ENCODE measurements around the gene MTA2. TPM values are rescaled to one million over a fixed set of nuclear protein-coding genes. Genes with fewer than 3 reads are reported as not detected.

MTA2 gene
- total RNA-seq, 2 donors from 2014 or later, result 30.0 to 40.5 TPM

- peaks cover 38% of the 10 kb centered on the region for H3K36me3 ChIP-seq
- H3K4me1 ChIP-seq, result peaks cover 0 to 44% of the 10 kb centered on the region in 2 donors
- no peaks in the 10 kb centered on the region for H3K27me3 ChIP-seq
- no peaks in the 10 kb centered on the region for H3K9me3 ChIP-seq
- no peak for DNase-seq (ENCODE audit: low spot score)
- TF ChIP-seq, protein P1, sequence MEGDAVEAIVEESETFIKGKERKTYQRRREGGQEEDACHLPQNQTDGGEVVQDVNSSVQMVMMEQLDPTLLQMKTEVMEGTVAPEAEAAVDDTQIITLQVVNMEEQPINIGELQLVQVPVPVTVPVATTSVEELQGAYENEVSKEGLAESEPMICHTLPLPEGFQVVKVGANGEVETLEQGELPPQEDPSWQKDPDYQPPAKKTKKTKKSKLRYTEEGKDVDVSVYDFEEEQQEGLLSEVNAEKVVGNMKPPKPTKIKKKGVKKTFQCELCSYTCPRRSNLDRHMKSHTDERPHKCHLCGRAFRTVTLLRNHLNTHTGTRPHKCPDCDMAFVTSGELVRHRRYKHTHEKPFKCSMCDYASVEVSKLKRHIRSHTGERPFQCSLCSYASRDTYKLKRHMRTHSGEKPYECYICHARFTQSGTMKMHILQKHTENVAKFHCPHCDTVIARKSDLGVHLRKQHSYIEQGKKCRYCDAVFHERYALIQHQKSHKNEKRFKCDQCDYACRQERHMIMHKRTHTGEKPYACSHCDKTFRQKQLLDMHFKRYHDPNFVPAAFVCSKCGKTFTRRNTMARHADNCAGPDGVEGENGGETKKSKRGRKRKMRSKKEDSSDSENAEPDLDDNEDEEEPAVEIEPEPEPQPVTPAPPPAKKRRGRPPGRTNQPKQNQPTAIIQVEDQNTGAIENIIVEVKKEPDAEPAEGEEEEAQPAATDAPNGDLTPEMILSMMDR (IDR thresholded peaks at IDR 0.05), result no peak
- peak overlapping the region; percentile 95 to 96 for H3K27ac ChIP-seq
- peak overlapping the region; percentile 93 to 98 for H3K4me3 ChIP-seq
Measured at GRCh38 chr11:62601122-62601371, 618 bp downstream of the MTA2 start.

- no peaks in the 10 kb centered on the region for H3K27me3 ChIP-seq
- peak overlapping the region; percentile 95 to 96 for H3K27ac ChIP-seq
- H3K9me3 ChIP-seq, result no peaks in the 10 kb centered on the region
- H3K36me3 ChIP-seq, result peaks cover 38% of the 10 kb centered on the region
- no peak for DNase-seq (ENCODE audit: low spot score)
- peak overlapping the region; percentile 93 to 98 for H3K4me3 ChIP-seq
- TF ChIP-seq, protein P1 (IDR thresholded peaks at IDR 0.05), result no peak
- H3K4me1 ChIP-seq, result peaks cover 0 to 44% of the 10 kb centered on the region in 2 donors
Measured at GRCh38 chr11:62600367-62601121, 1.1 kb downstream of the MTA2 start.

DNA sequence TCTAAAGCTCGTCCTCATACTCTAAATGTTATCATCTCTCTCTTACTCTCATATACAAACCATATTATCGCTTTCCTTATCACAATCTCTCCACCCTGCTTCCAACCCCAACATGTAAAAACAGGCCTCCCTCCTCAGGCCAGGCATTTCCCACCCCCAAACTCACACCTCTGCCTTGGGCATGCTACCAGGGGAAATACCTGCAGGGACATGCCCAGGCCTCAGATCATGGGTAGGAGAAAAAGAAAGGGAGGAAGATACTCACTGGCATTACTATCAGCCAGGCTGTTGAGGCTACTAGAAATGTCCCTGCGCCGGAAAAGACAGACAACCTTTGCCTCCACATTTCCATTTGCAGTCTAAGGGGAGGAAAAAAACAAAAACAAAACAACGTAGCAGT lies 1.8 kb downstream of the MTA2 start:
- DNase-seq (ENCODE audit: low spot score), result no peak
- H3K9me3 ChIP-seq, result no peaks in the 10 kb centered on the region
- TF ChIP-seq, protein P1 (IDR thresholded peaks at IDR 0.05), result no peak
- peaks cover 39% of the 10 kb centered on the region for H3K36me3 ChIP-seq
- no peaks in the 10 kb centered on the region for H3K27me3 ChIP-seq
- peaks cover 0 to 44% of the 10 kb centered on the region in 2 donors for H3K4me1 ChIP-seq
- H3K27ac ChIP-seq, result peak overlapping the region; percentile 51 to 95
- H3K4me3 ChIP-seq, result peak overlapping the region; percentile 93 to 98

GRCh38 chr11:62599069-62599696 lies 2.5 kb downstream of the MTA2 start:
- Histone ChIP-seq H3K36me3 (peaks cover 47% of the 10 kb centered on the region), H3K4me1 (peaks cover 0 to 44% of the 10 kb centered on the region in 2 donors), H3K4me3 (peak overlapping the region in 1 of 2 donors; percentile 93), H3K27me3 (no peaks in the 10 kb centered on the region), H3K9me3 (no peaks in the 10 kb centered on the region), H3K27ac (peak overlapping the region; percentile 51 to 95)
- peak; percentile 97 for DNase-seq (ENCODE audit: low spot score)
- TF ChIP-seq, protein P1 (IDR thresholded peaks at IDR 0.05), result no peak

GRCh38 chr11:62595124-62595523 lies 6.5 kb downstream of the MTA2 start:
- Histone ChIP-seq H3K36me3 (peaks cover 54% of the 10 kb centered on the region), H3K4me1 (peaks cover 0 to 40% of the 10 kb centered on the region in 2 donors), H3K27ac (no peak overlapping the region)

More at GRCh38 chr11:62595124-62595523, 6.5 kb downstream of the MTA2 start:
- no peak overlapping the region for H3K4me3 ChIP-seq
- no peak for DNase-seq (ENCODE audit: low spot score)
- no peaks in the 10 kb centered on the region for H3K27me3 ChIP-seq
- TF ChIP-seq, protein P1 (IDR thresholded peaks at IDR 0.05), result no peak
- no peaks in the 10 kb centered on the region for H3K9me3 ChIP-seq

Measured in right atrium auricular region (tissue), 2 donors.